HEK293T (cell line): ENCODE results near the gene POMGNT1.

ENCODE experiments used
- CTCF ChIA-PET: fragments of 350-600 bp; formaldehyde crosslinking; extraction: SDS; loops from one replicate; lab custom pipeline; 2021; ENCODE audit warnings: antibody characterized with exemption, inconsistent platforms; lab: Yijun Ruan, JAX
- POLR2A ChIA-PET: fragments of 350-600 bp; formaldehyde crosslinking; extraction: SDS; loops from one replicate; lab custom pipeline; 2020; ENCODE audit warnings: antibody characterized with exemption, inconsistent platforms; lab: Yijun Ruan, JAX
- DNase-seq: peaks from one replicate; pipeline ENCODE4 v3.0.0; 2012; ENCODE audit warnings: mixed read lengths; ENCODE audit errors: extremely low spot score
- ARNT ChIP-seq: fragments of 450-650 bp; IDR thresholded peaks from 2 replicates; pipeline ENCODE4 v1.6.1; 2017; ENCODE audit warnings: mild to moderate bottlenecking
- BHLHE40 ChIP-seq: fragments of 450-650 bp; IDR thresholded peaks from 2 replicates; pipeline ENCODE4 v1.6.1; 2016; ENCODE audit warnings: mild to moderate bottlenecking, moderate library complexity, borderline replicate concordance
- CTBP1 ChIP-seq: fragments of 450-650 bp; IDR thresholded peaks from 2 replicates; pipeline ENCODE4 v1.6.1; 2016; ENCODE audit warnings: borderline replicate concordance
- ELF4 ChIP-seq: fragments of 450-650 bp; IDR thresholded peaks from 2 replicates; pipeline ENCODE4 v1.6.1; 2017; ENCODE audit warnings: antibody characterized with exemption
- FOXA1 ChIP-seq: fragments of 450-650 bp; IDR thresholded peaks from 2 replicates; pipeline ENCODE4 v1.6.1; 2016; ENCODE audit warnings: mild to moderate bottlenecking
- FOXK2 ChIP-seq: fragments of 450-650 bp; IDR thresholded peaks from 2 replicates; pipeline ENCODE4 v1.6.1; 2016; ENCODE audit warnings: mild to moderate bottlenecking
- FOXM1 ChIP-seq: fragments of 450-650 bp; IDR thresholded peaks from 2 replicates; pipeline ENCODE4 v1.6.1; 2017; ENCODE audit warnings: mild to moderate bottlenecking, borderline replicate concordance
- HDGF ChIP-seq: fragments of 450-650 bp; IDR thresholded peaks from 2 replicates; pipeline ENCODE4 v1.6.1; 2017; ENCODE audit warnings: antibody characterized with exemption, borderline replicate concordance
- L3MBTL2 ChIP-seq: fragments of 450-650 bp; conservative IDR thresholded peaks from 2 replicates; pipeline ENCODE4 v1.6.1; 2016; ENCODE audit warnings: mild to moderate bottlenecking
- LEF1 ChIP-seq: fragments of 450-650 bp; IDR thresholded peaks from 2 replicates; pipeline ENCODE4 v1.6.1; 2017; ENCODE audit warnings: mild to moderate bottlenecking, borderline replicate concordance
- NFRKB ChIP-seq: fragments of 450-650 bp; IDR thresholded peaks from 2 replicates; pipeline ENCODE4 v1.6.1; 2016; ENCODE audit warnings: mild to moderate bottlenecking, moderate library complexity
- PKNOX1 ChIP-seq: fragments of 450-650 bp; IDR thresholded peaks from 2 replicates; pipeline ENCODE4 v1.6.1; 2016
- SP1 ChIP-seq: fragments of 450-650 bp; IDR thresholded peaks from 2 replicates; pipeline ENCODE4 v1.6.1; 2017
- SUZ12 ChIP-seq: fragments of 450-650 bp; IDR thresholded peaks from 2 replicates; pipeline ENCODE4 v1.6.1; 2016; ENCODE audit warnings: mild to moderate bottlenecking
- TARDBP ChIP-seq: fragments of 450-650 bp; IDR thresholded peaks from 2 replicates; pipeline ENCODE4 v1.6.1; 2016
- ZNF384 ChIP-seq: fragments of 450-650 bp; IDR thresholded peaks from 2 replicates; pipeline ENCODE4 v1.6.1; 2016

Gene POMGNT1

GRCh38 chr1:46184920-46185658, 13.1 kb downstream of the POMGNT1 start:
- DNase-seq: no peak
- TF ChIP-seq PKNOX1 (no peak), SUZ12 (no peak), HDGF (no peak), LEF1 (no peak), FOXM1 (no peak), ARNT (no peak), SP1 (no peak), FOXK2 (no peak), CTBP1 (no peak), FOXA1 (no peak), BHLHE40 (no peak)
- ChIA-PET CTCF (interaction anchor here (4.9 kb wide), 1 partner anchor 39 kb away, joined by 36 read pairs; no protein-coding TSS in a partner anchor), POLR2A (no interaction called here)

GRCh38 chr1:46183926-46184557, 14.2 kb downstream of the POMGNT1 start:
- no peak for DNase-seq
- CTCF ChIA-PET: interaction anchor here (0.9 to 4.9 kb wide), 3 partner anchors 10 to 100 kb away, joined by 3 to 36 read pairs (median 6); no protein-coding TSS in a partner anchor
- TF ChIP-seq TARDBP (no peak), SP1 (no peak), BHLHE40 (no peak), CTBP1 (no peak), LEF1 (no peak), ARNT (no peak), ZNF384 (no peak), PKNOX1 (no peak), FOXK2 (no peak), L3MBTL2 (no peak), HDGF (no peak), FOXA1 (no peak)
- POLR2A ChIA-PET: interaction anchor here (0.7 to 2.6 kb wide), 5 partner anchors 11 to 63 kb away, joined by 3 to 9 read pairs (median 3); partner anchors contain the start of genes PIK3R3, POMGNT1 and RAD54L

GRCh38 chr1:46183079-46183847, 15.0 kb downstream of the POMGNT1 start:
- POLR2A ChIA-PET: interaction anchor here (0.7 to 2.6 kb wide), 5 partner anchors 12 to 64 kb away, joined by 3 to 9 read pairs (median 3); partner anchors contain the start of genes PIK3R3, POMGNT1 and RAD54L
- CTCF ChIA-PET: interaction anchor here (0.9 to 4.9 kb wide), 5 partner anchors 10 to 147 kb away, joined by 3 to 36 read pairs (median 6); no protein-coding TSS in a partner anchor
- no peak for DNase-seq

GRCh38 chr1:46181343-46182260, 16.6 kb downstream of the POMGNT1 start:
- TF ChIP-seq FOXM1 (no peak), SUZ12 (no peak), NFRKB (no peak), ELF4 (no peak)
- ChIA-PET CTCF (interaction anchor here (0.6 to 4.9 kb wide), 7 partner anchors 15 to 147 kb away, joined by 3 to 36 read pairs (median 8); no protein-coding TSS in a partner anchor), POLR2A (interaction anchor here (0.7 to 1.4 kb wide), 6 partner anchors 12 to 660 kb away, joined by 3 to 9 read pairs (median 4); partner anchors contain the start of genes PIK3R3, POMGNT1 and PRDX1)
- no peak for DNase-seq

More at GRCh38 chr1:46183079-46183847, 15.0 kb downstream of the POMGNT1 start:
- TF ChIP-seq L3MBTL2: no peak
- no peak for TF ChIP-seq ARNT
- no peak for TF ChIP-seq CTBP1
- no peak for TF ChIP-seq NFRKB
- no peak for TF ChIP-seq LEF1
- no peak for TF ChIP-seq SP1
- no peak for TF ChIP-seq FOXA1
- TF ChIP-seq FOXK2: no peak
- TF ChIP-seq HDGF: no peak
- TF ChIP-seq PKNOX1: no peak
- TF ChIP-seq SUZ12: no peak
- no peak for TF ChIP-seq TARDBP
